ENCODE data around the gene ATXN10.
A peak's percentile ranks its signal among the peaks of the same experiment; 100 is the strongest.

Gene ATXN10

DNA sequence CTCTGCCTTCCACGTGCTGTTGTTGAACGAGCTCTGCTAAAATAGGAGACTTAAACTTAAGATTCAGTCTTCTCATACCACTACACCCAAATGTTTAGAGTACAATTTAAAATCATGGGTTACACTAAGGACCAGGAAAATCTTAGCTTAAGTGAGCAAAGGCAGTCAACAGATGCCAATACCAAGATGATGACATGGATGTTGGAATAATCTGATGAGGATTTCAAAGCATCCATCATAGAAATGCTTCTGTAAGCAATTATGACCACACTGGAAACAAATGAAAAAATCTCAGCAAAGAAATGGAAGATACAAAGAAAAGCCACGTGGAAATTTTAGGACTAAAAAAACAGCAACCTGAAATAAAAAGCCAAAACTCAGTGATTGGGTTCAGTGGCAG is 109.8 kb downstream of the ATXN10 start:
- Histone ChIP-seq H3K4me1 (ENCODE audit: control insufficient read depth, insufficient read depth, low read length) (peaks cover 5% of the 10 kb centered on the region), H3K27me3 (replicated peaks; ENCODE audit: control insufficient read depth, insufficient read depth, low read length) (no peaks in the 10 kb centered on the region), H3K9ac (ENCODE audit: low read length) (no peak overlapping the region), H3K36me3 (ENCODE audit: control insufficient read depth, insufficient read depth, low read length, severe bottlenecking) (peaks cover 14% of the 10 kb centered on the region), H3K9me3 (ENCODE audit: control insufficient read depth, low read length) (no peaks in the 10 kb centered on the region), H3K4me3 (ENCODE audit: low read length) (no peak overlapping the region)
- peak; percentile 27 for DNase-seq (ENCODE audit: low read depth)

DNA sequence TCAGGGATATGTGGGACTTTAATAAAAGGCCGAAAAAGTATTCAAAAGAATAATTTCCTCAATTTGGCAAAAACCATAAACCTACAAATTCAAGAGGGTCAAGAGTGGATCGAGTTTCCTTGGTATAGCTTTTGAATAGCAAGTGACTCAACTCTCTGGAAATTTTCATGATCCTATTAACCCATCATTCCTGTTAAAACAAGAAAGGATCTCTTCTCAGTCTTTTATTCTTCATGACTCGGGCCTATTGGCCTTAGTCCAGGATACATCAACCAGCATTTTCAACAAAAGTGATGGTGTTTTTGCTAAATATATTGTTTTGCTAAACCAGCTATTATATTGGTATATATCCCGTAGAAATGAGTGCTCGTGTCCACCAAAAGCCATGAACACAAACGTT is 110.3 kb downstream of the ATXN10 start:
- no peak overlapping the region for H3K4me3 ChIP-seq (ENCODE audit: low read length)
- no peaks in the 10 kb centered on the region for H3K9me3 ChIP-seq (ENCODE audit: control insufficient read depth, low read length)
- H3K4me1 ChIP-seq (ENCODE audit: control insufficient read depth, insufficient read depth, low read length): peaks cover 6% of the 10 kb centered on the region
- H3K27me3 ChIP-seq (replicated peaks; ENCODE audit: control insufficient read depth, insufficient read depth, low read length): no peaks in the 10 kb centered on the region
- peaks cover 14% of the 10 kb centered on the region for H3K36me3 ChIP-seq (ENCODE audit: control insufficient read depth, insufficient read depth, low read length, severe bottlenecking)
- H3K9ac ChIP-seq (ENCODE audit: low read length): no peak overlapping the region
- DNase-seq (ENCODE audit: low read depth): no peak

DNA sequence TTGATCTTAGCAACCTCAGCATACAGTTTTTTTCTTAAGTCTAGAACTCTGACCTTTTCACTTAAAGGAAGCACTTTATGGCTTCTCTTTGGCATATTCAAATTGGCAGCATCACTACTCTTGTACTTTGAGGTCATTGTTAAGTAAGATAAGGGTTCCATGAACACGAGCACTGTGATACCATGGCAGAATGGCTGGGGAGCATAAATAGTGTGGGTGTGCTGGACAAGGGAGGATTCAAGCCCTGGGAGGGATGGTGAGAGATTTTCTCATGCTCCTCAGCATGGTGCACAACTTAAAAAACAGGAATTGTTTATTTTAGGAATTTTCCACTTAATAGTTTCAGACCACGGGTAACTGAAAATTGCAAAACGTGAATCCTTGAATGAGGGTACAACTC is 111.4 kb downstream of the ATXN10 start:
- no peak for DNase-seq (ENCODE audit: low read depth)
- peaks cover 14% of the 10 kb centered on the region for H3K36me3 ChIP-seq (ENCODE audit: control insufficient read depth, insufficient read depth, low read length, severe bottlenecking)
- no peak overlapping the region for H3K9ac ChIP-seq (ENCODE audit: low read length)
- H3K27me3 ChIP-seq (replicated peaks; ENCODE audit: control insufficient read depth, insufficient read depth, low read length): no peaks in the 10 kb centered on the region
- no peak overlapping the region for H3K4me3 ChIP-seq (ENCODE audit: low read length)
- no peaks in the 10 kb centered on the region for H3K9me3 ChIP-seq (ENCODE audit: control insufficient read depth, low read length)
- H3K4me1 ChIP-seq (ENCODE audit: control insufficient read depth, insufficient read depth, low read length): peaks cover 14% of the 10 kb centered on the region

DNA sequence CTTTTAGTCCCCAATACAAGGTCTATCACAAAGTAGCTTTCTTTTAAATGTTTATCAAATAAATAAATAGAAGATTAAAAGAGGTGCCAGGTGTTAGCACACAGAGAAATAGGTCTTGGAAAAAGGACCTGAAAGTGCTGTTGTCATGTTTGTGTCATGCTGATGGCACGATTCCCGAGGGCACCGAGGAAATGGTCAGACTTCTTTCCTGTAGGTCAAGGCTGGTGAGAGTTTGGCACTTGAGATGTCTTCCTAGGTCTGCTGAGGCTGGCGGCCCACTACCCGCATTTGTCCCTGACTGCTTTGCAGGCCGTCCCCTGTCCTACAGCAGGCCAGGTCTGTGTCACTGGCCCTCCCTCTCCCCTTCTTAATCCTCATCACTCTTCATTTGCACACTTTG is 112.1 kb downstream of the ATXN10 start:
- Histone ChIP-seq H3K36me3 (ENCODE audit: control insufficient read depth, insufficient read depth, low read length, severe bottlenecking) (peaks cover 14% of the 10 kb centered on the region), H3K9me3 (ENCODE audit: control insufficient read depth, low read length) (no peaks in the 10 kb centered on the region), H3K4me1 (ENCODE audit: control insufficient read depth, insufficient read depth, low read length) (peaks cover 15% of the 10 kb centered on the region), H3K27me3 (replicated peaks; ENCODE audit: control insufficient read depth, insufficient read depth, low read length) (no peaks in the 10 kb centered on the region), H3K4me3 (ENCODE audit: low read length) (no peak overlapping the region), H3K9ac (ENCODE audit: low read length) (no peak overlapping the region)
- DNase-seq (ENCODE audit: low read depth): no peak

DNA sequence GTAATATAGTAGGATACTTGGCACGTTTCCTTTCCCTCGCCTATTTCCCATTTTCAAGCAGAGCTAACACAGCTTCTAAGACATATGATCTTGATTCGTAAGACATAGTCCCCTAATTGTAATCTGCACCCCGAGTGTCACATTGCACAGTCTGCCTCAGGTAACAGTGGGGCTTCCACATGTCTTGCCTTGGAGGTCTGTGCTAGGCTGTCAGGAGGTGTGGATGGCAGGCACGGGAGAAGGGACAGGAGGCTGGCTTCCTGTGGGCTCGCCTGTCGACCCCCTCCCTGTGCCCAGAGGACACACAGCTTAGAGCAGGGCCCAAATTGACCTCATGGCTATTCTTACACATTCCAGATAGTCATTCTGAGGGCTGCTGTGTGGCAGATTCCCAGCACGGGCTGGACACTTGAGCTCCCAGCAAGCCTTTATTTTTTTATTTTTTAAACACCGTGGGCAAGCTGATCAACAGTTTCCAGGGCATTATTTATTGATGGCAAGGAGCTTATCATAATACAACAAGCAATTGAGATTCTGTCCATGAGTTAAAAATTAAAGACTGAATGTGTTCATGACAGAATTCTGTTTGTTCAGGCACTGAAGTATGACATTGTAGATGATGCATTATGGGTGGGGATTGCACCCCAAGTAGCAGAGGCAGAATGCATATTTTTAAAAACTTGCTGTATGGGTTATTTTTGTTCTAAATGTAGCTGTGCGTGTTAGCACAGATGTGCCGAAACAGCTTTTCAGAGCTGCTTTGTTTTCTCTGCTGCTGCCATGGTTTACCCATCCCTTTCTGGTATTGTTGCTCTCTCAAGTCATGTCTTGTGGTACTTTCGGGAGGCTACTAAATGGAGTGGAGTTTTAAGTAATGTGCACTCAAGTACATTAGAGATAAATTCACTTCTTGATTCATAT is 113.0 kb downstream of the ATXN10 start:
- no peaks in the 10 kb centered on the region for H3K27me3 ChIP-seq (replicated peaks; ENCODE audit: control insufficient read depth, insufficient read depth, low read length)
- peaks cover 15% of the 10 kb centered on the region for H3K4me1 ChIP-seq (ENCODE audit: control insufficient read depth, insufficient read depth, low read length)
- no peak overlapping the region for H3K4me3 ChIP-seq (ENCODE audit: low read length)
- H3K36me3 ChIP-seq (ENCODE audit: control insufficient read depth, insufficient read depth, low read length, severe bottlenecking): peaks cover 5% of the 10 kb centered on the region
- no peak overlapping the region for H3K9ac ChIP-seq (ENCODE audit: low read length)
- H3K9me3 ChIP-seq (ENCODE audit: control insufficient read depth, low read length): no peaks in the 10 kb centered on the region
- DNase-seq (ENCODE audit: low read depth): no peak

DNA sequence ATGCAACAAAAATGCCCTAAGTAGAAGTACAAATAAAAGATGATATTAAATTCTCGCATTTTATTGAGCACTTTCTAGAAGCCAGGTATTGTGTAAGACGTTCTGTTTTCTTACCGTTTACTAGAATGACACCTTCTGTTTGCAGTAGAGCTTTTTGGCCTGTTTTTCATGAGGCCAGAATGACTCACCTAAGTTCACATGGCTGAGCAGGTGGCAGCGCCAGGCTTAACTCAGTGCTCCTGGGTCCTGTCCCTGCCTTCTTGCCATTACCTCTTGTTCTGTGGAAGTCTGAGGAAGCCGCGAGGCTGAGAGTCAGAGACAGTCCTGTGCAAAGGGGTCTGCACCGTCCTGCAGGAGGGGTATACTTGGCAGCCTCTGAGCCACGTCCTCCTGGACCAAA is 113.8 kb downstream of the ATXN10 start:
- peaks cover 5% of the 10 kb centered on the region for H3K36me3 ChIP-seq (ENCODE audit: control insufficient read depth, insufficient read depth, low read length, severe bottlenecking)
- no peak overlapping the region for H3K4me3 ChIP-seq (ENCODE audit: low read length)
- H3K4me1 ChIP-seq (ENCODE audit: control insufficient read depth, insufficient read depth, low read length): peaks cover 15% of the 10 kb centered on the region
- no peak overlapping the region for H3K9ac ChIP-seq (ENCODE audit: low read length)
- H3K27me3 ChIP-seq (replicated peaks; ENCODE audit: control insufficient read depth, insufficient read depth, low read length): no peaks in the 10 kb centered on the region
- DNase-seq (ENCODE audit: low read depth): peak; percentile 14
- H3K9me3 ChIP-seq (ENCODE audit: control insufficient read depth, low read length): no peaks in the 10 kb centered on the region

DNA sequence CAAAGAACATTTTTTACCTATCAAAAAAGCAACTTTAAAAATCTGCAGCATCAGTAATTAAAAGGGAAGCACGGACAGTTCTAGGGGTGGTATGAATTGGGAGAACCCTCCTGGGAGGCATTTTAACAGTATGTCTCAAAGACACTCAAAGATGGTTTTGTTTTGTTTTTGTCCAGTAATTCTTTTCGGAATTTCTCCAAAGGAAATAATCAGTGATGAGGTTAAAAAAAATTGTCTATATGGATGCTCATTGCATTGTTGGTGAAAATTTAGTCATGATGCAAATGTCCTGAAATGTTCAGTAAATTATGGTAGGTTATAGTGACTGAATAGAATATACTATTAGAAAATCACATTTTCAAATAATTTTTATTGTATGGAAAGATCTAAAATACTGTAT is 115.1 kb downstream of the ATXN10 start:
- peak; percentile 14 for DNase-seq (ENCODE audit: low read depth)
- Histone ChIP-seq H3K36me3 (ENCODE audit: control insufficient read depth, insufficient read depth, low read length, severe bottlenecking) (no peaks in the 10 kb centered on the region), H3K9ac (ENCODE audit: low read length) (no peak overlapping the region), H3K4me3 (ENCODE audit: low read length) (no peak overlapping the region), H3K9me3 (ENCODE audit: control insufficient read depth, low read length) (no peaks in the 10 kb centered on the region), H3K27me3 (replicated peaks; ENCODE audit: control insufficient read depth, insufficient read depth, low read length) (no peaks in the 10 kb centered on the region), H3K4me1 (ENCODE audit: control insufficient read depth, insufficient read depth, low read length) (peaks cover 15% of the 10 kb centered on the region)

DNA sequence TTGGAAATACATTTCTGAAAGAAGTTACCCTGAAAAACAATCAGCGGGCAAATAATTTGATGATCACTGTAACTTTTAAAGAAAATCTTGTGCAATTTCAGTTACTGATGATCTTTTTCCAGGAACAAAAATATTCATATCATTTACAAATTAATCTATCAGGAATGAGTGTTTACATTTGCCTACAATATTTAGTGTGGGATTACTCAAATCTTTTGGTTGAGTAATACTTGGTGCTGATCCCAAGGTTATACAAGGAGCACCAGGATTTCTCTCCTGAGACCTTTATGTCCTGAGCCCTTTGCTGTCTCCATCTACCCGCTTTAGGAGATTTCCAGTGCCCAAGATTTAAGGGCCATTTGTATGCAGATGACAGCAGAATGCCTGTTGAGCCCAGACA is 116.1 kb downstream of the ATXN10 start:
- H3K4me3 ChIP-seq (ENCODE audit: low read length): no peak overlapping the region

DNA sequence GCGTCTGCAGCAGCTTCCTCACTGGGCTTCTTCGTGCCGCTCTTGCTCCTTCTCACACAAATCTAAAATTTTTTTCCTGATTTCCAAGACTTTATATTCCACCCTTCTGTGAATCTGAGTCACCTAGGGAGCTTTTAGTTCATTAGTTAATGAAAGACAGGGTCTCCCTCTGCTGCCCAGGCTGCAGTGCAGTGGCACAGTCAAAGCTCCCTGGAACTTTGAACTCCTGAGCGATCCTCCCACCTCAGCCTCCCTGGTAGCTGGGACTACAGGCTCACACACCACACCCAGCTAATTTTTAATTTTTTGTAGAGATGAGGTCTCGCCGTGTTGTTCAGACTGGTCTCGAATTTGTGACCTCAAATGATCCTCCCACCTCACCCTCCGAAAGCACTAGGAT is 116.9 kb downstream of the ATXN10 start:
- Histone ChIP-seq H3K9me3 (ENCODE audit: control insufficient read depth, low read length) (no peaks in the 10 kb centered on the region), H3K4me3 (ENCODE audit: low read length) (no peak overlapping the region), H3K4me1 (ENCODE audit: control insufficient read depth, insufficient read depth, low read length) (peaks cover 15% of the 10 kb centered on the region), H3K27me3 (replicated peaks; ENCODE audit: control insufficient read depth, insufficient read depth, low read length) (no peaks in the 10 kb centered on the region), H3K9ac (ENCODE audit: low read length) (no peak overlapping the region), H3K36me3 (ENCODE audit: control insufficient read depth, insufficient read depth, low read length, severe bottlenecking) (peaks cover 6% of the 10 kb centered on the region)
- DNase-seq (ENCODE audit: low read depth): no peak

More for the DNA sequence above, 116.1 kb downstream of the ATXN10 start:
- DNase-seq (ENCODE audit: low read depth): peak; percentile 10
- H3K36me3 ChIP-seq (ENCODE audit: control insufficient read depth, insufficient read depth, low read length, severe bottlenecking): peaks cover 1% of the 10 kb centered on the region
- H3K9me3 ChIP-seq (ENCODE audit: control insufficient read depth, low read length): no peaks in the 10 kb centered on the region
- peaks cover 15% of the 10 kb centered on the region for H3K4me1 ChIP-seq (ENCODE audit: control insufficient read depth, insufficient read depth, low read length)
- no peaks in the 10 kb centered on the region for H3K27me3 ChIP-seq (replicated peaks; ENCODE audit: control insufficient read depth, insufficient read depth, low read length)
- no peak overlapping the region for H3K9ac ChIP-seq (ENCODE audit: low read length)

DNA sequence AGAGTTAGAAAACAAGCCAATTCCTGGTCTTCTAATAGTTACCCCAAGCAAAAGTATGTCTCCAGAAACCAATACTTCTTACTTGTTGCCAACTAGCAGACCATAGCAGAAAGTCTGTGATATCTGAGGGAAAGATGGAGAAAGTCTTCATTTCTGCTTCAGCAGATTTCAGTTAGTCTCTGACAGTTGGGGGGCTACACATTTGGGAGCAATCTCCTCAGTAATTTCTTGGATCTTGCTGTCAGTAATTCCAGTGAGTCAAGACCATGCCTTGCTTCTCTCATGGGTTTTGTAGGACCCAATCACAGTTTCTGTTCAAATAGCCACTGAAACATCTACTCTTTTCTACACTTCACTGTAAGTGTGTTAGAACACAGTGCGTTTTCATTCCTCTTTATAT is 118.8 kb downstream of the ATXN10 start:
- Histone ChIP-seq H3K9me3 (ENCODE audit: control insufficient read depth, low read length) (peaks cover 7% of the 10 kb centered on the region), H3K27me3 (replicated peaks; ENCODE audit: control insufficient read depth, insufficient read depth, low read length) (no peaks in the 10 kb centered on the region), H3K36me3 (ENCODE audit: control insufficient read depth, insufficient read depth, low read length, severe bottlenecking) (peaks cover 14% of the 10 kb centered on the region), H3K9ac (ENCODE audit: low read length) (no peak overlapping the region), H3K4me1 (ENCODE audit: control insufficient read depth, insufficient read depth, low read length) (peaks cover 15% of the 10 kb centered on the region), H3K4me3 (ENCODE audit: low read length) (no peak overlapping the region)
- DNase-seq (ENCODE audit: low read depth): no peak

DNA sequence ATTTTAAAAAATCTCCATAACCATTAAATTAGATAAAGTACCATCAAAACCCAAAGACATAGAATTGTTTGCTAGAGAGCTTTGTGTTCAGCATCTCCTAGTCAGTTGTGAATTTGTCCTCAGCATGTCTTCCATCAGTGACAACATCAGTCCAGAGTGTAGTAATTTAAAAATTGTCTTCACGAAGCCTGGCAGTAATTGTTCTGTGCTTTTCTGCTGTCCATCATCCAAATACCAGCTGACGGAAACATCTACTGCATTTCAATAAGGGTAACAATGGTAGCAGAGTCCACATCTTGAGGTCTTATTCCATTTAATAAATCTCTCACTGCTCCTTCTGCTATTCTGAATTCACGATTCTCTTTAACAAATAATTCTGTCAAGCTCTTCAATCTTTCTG is 121.5 kb downstream of the ATXN10 start:
- no peak overlapping the region for H3K4me3 ChIP-seq (ENCODE audit: low read length)
- no peak overlapping the region for H3K9ac ChIP-seq (ENCODE audit: low read length)
- H3K4me1 ChIP-seq (ENCODE audit: control insufficient read depth, insufficient read depth, low read length): peaks cover under 1% of the 10 kb centered on the region
- DNase-seq (ENCODE audit: low read depth): no peak
- peaks cover 27% of the 10 kb centered on the region for H3K9me3 ChIP-seq (ENCODE audit: control insufficient read depth, low read length)
- H3K27me3 ChIP-seq (replicated peaks; ENCODE audit: control insufficient read depth, insufficient read depth, low read length): no peaks in the 10 kb centered on the region
- H3K36me3 ChIP-seq (ENCODE audit: control insufficient read depth, insufficient read depth, low read length, severe bottlenecking): peaks cover 37% of the 10 kb centered on the region

DNA sequence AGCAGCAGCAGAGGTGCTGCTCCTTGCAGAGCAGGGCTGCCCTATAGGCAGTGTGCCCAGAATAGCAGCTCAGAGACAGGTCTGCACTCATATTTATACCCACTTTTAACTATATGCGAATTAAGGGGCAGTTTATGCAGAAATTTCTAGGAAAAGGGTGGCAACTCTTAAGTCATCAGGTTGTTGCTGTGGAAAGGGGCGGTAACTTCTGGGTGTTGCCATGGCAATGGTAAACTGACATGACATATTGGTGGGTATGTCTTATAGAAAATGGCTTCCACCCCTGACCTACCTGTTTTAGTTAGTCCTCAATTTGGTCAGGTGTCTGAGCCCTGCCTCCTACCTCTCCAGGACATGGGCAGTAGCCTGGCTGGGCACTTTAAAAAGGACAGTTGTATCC is 122.3 kb downstream of the ATXN10 start:
- H3K36me3 ChIP-seq (ENCODE audit: control insufficient read depth, insufficient read depth, low read length, severe bottlenecking): peaks cover 42% of the 10 kb centered on the region

More for the DNA sequence above, 122.3 kb downstream of the ATXN10 start:
- Histone ChIP-seq H3K9me3 (ENCODE audit: control insufficient read depth, low read length) (peaks cover 27% of the 10 kb centered on the region), H3K27me3 (replicated peaks; ENCODE audit: control insufficient read depth, insufficient read depth, low read length) (no peaks in the 10 kb centered on the region), H3K4me1 (ENCODE audit: control insufficient read depth, insufficient read depth, low read length) (no peaks in the 10 kb centered on the region), H3K9ac (ENCODE audit: low read length) (no peak overlapping the region), H3K4me3 (ENCODE audit: low read length) (no peak overlapping the region)
- no peak for DNase-seq (ENCODE audit: low read depth)

Data from adipocyte (in vitro differentiated cells).